GM20000 (cell line): ENCODE data around the gene PPP1R26.

Experiments
- DNase-seq: peaks from one replicate; pipeline ENCODE4 v3.0.0; 2012; ENCODE audit warnings: low spot score
- TF ChIP-seq, protein P1 (sequence below): IDR thresholded peaks from 2 replicates; pipeline ENCODE4 v1.5.1; 2012; ENCODE audit warnings: mild to moderate bottlenecking, control low read depth; ENCODE audit errors: extremely low read depth, missing control alignments

PPP1R26 gene

DNA sequence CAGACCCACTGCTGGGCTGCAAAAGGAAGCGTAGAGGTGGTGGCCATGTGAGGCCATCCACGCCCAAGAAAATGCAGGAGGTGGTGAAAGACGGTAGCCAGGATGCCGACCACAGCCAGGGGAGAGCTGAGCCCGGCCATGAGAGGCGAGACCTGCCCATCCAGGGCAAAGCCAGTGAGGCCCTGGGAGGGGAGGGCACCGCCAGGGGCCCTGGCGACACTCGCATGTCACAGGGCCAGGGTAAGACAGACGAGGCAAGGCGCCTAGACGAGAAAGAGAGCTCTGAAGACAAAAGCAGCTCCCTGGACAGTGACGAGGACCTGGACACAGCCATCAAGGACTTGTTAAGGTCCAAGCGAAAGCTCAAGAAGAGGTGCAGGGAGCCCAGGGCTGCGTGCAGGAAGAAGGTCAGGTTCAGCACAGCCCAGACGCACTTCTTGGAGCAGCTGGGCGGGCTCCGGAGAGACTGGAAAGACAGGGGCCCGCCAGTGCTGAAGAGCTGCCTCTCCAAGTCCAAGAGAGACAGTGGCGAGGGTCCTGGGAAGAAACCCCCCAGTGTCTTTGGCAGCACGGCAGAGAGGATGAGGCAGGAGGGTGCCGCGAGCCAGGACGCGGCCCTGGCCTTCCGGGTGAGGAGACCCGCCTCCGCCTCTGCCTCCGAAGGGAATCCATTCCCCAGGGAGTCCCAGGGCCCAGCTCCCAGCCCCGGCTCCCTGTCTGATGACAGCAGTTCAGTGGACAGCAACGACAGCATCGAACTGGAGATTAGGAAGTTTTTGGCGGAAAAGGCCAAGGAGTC, 6.9 kb downstream of the PPP1R26 start:
- no peak for DNase-seq

DNA sequence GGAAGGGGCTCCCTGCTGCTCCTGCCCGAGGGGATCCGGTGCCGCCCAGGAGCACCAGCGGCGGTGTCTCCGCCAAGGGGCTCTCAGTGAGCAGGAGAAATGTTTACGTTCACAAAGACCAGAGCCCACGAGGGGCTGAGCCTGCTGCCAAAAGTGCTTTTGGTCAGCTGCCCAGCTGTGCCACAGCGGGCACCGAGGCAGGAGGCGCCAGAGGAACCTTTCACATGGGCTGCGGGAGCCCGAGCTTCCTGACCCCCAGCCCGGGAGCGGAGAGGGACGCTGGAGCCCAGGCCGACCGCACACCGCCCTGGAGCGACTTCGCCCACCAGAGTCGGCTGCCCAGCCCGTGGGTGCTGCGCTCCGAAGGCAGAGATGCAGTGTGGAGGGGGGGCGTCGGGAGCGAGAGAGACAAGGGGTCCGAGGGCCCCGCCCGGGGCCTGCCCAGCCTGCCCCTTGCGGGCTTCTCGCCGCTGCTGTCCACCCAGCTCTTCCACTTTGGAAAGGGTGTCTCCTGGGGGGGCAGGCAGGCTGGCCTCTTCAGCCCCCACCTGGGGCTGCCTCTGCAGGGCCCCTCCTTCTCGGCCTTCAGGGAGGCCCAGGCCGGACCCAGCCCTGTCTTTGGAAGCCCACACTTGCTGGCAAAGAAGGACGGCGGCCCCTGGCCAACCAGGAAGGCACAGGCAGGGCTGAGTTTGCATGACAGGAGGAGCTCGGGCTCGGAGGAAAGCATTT, 7.9 kb downstream of the PPP1R26 start:
- DNase-seq = no peak

More for the DNA sequence above, 6.9 kb downstream of the PPP1R26 start:
- TF ChIP-seq, protein P1, sequence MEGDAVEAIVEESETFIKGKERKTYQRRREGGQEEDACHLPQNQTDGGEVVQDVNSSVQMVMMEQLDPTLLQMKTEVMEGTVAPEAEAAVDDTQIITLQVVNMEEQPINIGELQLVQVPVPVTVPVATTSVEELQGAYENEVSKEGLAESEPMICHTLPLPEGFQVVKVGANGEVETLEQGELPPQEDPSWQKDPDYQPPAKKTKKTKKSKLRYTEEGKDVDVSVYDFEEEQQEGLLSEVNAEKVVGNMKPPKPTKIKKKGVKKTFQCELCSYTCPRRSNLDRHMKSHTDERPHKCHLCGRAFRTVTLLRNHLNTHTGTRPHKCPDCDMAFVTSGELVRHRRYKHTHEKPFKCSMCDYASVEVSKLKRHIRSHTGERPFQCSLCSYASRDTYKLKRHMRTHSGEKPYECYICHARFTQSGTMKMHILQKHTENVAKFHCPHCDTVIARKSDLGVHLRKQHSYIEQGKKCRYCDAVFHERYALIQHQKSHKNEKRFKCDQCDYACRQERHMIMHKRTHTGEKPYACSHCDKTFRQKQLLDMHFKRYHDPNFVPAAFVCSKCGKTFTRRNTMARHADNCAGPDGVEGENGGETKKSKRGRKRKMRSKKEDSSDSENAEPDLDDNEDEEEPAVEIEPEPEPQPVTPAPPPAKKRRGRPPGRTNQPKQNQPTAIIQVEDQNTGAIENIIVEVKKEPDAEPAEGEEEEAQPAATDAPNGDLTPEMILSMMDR = no peak

DNA sequence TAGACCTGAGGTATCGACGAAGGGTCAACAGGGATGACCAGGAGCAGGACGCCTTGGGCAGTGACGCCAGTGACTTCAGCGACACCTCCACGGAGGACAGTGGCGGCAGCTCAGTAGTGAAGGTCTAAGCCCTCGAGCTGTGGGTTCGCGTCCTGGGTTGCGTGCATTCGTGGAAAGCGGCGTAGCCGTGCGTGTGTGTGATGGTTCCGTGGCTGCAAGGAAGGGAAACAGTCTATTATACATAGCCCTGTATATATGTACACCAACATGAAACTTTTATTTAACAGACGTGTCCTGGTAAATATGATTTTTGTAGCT, 8.4 kb downstream of the PPP1R26 start:
- TF ChIP-seq, protein P1 = no peak
- DNase-seq = no peak

More for the DNA sequence above, 7.9 kb downstream of the PPP1R26 start:
- TF ChIP-seq, protein P1 = no peak

DNA sequence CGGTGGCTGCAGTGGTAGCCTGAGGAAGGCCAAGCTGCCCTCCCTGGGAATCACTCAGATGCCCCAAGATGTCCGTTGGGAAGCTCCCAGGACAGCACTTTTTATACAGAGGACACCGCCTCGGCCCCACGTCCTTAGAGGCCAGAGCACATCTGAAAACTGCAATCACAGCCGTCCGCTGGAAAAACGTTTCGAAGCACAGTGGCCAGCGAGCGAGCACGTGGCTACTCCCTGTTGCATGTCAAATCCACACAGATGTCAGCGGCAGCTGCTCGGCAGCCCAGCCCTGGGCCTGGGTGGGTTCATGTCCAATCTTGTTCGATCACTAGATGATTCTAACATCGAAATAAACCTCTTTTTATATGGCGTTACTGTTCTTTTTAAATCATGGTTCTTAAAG, 8.9 kb downstream of the PPP1R26 start:
- TF ChIP-seq, protein P1 = no peak
- no peak for DNase-seq

DNA sequence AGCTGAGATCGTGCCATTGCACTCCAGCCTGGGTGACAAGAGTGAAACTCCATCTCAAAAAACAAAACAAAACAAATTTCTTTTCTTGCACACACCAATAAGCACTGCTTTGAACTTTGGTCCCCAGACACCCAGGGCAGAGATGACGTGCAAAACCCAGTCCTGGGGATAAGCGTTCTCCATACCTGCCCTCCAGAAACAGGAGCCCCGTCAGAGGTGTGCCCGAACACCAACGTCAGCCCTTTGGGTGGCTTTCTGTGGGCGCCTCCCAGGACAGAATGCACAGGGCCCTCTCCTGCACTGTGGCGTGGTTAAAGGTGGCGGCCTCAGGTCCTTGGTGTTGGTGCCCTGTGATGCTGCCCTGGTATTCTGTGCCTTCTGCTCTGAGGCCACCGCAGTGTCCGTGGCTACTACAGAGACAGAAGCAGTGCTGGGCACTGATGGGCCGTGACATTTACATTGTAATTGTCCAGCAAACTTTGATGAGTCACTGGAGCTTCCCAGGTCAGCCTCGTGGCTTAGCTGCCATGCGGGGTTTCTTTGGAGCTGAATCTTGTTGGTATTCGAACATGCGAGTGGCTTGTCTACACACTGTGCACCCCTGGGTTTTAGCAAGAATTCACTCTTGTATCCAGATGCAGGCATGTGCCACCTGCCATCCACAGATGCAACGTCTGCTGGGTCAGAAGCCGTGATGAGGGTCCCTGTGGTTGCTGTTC, 9.8 kb downstream of the PPP1R26 start:
- no peak for DNase-seq
- TF ChIP-seq, protein P1 = no peak

DNA sequence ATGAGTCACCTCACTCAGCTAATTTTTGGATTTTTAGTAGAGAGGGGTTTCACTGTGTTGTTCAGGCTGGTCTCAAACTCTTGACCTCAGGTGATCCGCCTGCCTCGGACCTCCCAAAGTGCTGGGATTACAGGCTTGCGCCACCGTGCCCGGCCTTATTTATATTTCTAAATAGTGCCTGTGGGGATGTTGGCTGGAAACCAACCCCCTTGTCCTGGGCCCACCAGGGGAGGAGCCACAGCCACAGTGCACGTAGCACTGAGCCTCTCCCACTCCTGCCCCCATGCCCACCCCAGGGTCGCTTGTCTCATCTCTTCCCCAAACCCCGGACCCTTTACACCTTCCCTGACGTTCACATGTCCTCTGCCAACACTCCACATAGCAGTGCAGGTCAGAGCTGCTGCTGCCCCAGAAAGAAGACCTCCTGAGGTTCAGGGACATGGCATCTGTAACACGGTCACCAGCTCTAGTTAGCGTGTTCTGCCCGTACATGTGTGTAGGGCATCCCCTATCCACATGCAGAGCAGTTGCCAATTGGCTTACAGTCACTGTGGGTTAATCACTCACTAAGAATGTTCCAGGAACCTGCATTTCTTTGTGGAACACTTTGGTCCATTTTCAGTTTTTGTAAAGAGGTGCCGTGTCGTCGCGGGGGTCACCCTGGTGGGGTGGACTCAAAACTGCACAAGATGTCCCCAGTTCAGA, 10.7 kb downstream of the PPP1R26 start:
- DNase-seq = no peak
- TF ChIP-seq, protein P1 = no peak
